HepG2 (cell line): ENCODE results near the gene RNF10. TPM values are rescaled to one million over a fixed set of nuclear protein-coding genes. Genes with fewer than 3 reads are reported as not detected.
A peak's percentile ranks its signal among the peaks of the same experiment; 100 is the strongest.

Experiments used
- CEBPG ChIP-seq: IDR thresholded peaks from 2 replicates; pipeline ENCODE4 v1.6.1; 2016
- FOSL2 ChIP-seq: sonication (generic); formaldehyde crosslinking; IDR thresholded peaks from 2 replicates; pipeline ENCODE4 v1.4.0; 2020; ENCODE audit warnings: missing genetic modification reagents
- KDM1A ChIP-seq: IDR thresholded peaks from 2 replicates; pipeline ENCODE4 v1.6.1; 2016; ENCODE audit warnings: missing compliant biosample characterization
- KLF9 ChIP-seq: IDR thresholded peaks from 2 replicates; pipeline ENCODE4 v1.6.1; 2016; ENCODE audit warnings: low read depth
- MEIS2 ChIP-seq: sonication (generic); formaldehyde crosslinking; IDR thresholded peaks from 2 replicates; pipeline ENCODE4 v1.9.0; 2021; ENCODE audit warnings: mild to moderate bottlenecking, missing genetic modification reagents
- PHF8 ChIP-seq: sonication (generic); formaldehyde crosslinking; IDR thresholded peaks from 2 replicates; pipeline ENCODE4 v1.5.0; 2020; ENCODE audit warnings: missing genetic modification reagents
- SPEN ChIP-seq: sonication (generic); formaldehyde crosslinking; IDR thresholded peaks from 2 replicates; pipeline ENCODE4 v1.5.1; 2020; ENCODE audit warnings: low read depth, mild to moderate bottlenecking, missing genetic modification reagents
- TGIF2 ChIP-seq: IDR thresholded peaks from 2 replicates; pipeline ENCODE4 v1.6.1; 2016; ENCODE audit warnings: control low read depth, missing compliant biosample characterization
- ZBED4 ChIP-seq: sonication (generic); formaldehyde crosslinking; IDR thresholded peaks from 2 replicates; pipeline ENCODE4 v1.4.0; 2020; ENCODE audit warnings: missing genetic modification reagents, borderline replicate concordance
- ZNF333 ChIP-seq: sonication (generic); formaldehyde crosslinking; IDR thresholded peaks from 2 replicates; pipeline ENCODE4 v1.4.0; 2020; ENCODE audit warnings: mild to moderate bottlenecking, missing genetic modification reagents, borderline replicate concordance
- ZNF609 ChIP-seq: sonication (generic); formaldehyde crosslinking; IDR thresholded peaks from 2 replicates; pipeline ENCODE4 v1.4.0; 2020; ENCODE audit warnings: mild to moderate bottlenecking, missing genetic modification reagents, borderline replicate concordance
- ZNF678 ChIP-seq: sonication (generic); formaldehyde crosslinking; IDR thresholded peaks from 2 replicates; pipeline ENCODE4 v1.4.0; 2020; ENCODE audit warnings: mild to moderate bottlenecking, missing genetic modification reagents
- ZNF776 ChIP-seq: sonication (generic); formaldehyde crosslinking; IDR thresholded peaks from 2 replicates; pipeline ENCODE4 v1.4.0; 2020; ENCODE audit warnings: mild to moderate bottlenecking, missing genetic modification reagents
- ZXDC ChIP-seq: sonication (generic); formaldehyde crosslinking; IDR thresholded peaks from 2 replicates; pipeline ENCODE4 v1.5.0; 2020; ENCODE audit warnings: mild to moderate bottlenecking, missing genetic modification reagents
- polyA plus RNA-seq, 8 experiments: library from polyadenylated mRNA; depleted of rRNA in 3 of 8; stranded (reverse) in 7 of 8; unstranded in 1 of 8; fragments of >200 nt; fragmentation: Illumina TruSeq in 4 of 8; extraction: Trizol in 4 of 8; gene quantifications; 2 replicates each; pipeline versions ENCODE4 v1.2.1 to v1.2.3, GENCODE V29; 2011 to 2016; ENCODE audit warnings: low read depth in 4 of 8, missing spikeins in 1 of 8, mixed read lengths in 1 of 8; ENCODE audit not compliant: insufficient read depth in 1 of 8
- total RNA-seq, 5 experiments: library from RNA; depleted of rRNA; stranded (reverse); fragments of >200 nt; fragmentation: Illumina TruSeq; extraction: Trizol; gene quantifications; 2 replicates each; pipeline ENCODE4 v1.2.3, GENCODE V29; 2016; ENCODE audit warnings: low read depth in 1 of 5
- TF ChIP-seq, protein P1 (sequence below): sonication (generic); formaldehyde crosslinking; IDR thresholded peaks from 2 replicates; pipeline ENCODE4 v1.4.0; 2020; ENCODE audit warnings: missing genetic modification reagents

RNF10 gene
- total and polyA plus RNA-seq, 2 of the 13 experiments (the other 11 are each of a cell fraction or from before 2014, with no cell fraction given) = 62.5 to 88.0 TPM

DNA sequence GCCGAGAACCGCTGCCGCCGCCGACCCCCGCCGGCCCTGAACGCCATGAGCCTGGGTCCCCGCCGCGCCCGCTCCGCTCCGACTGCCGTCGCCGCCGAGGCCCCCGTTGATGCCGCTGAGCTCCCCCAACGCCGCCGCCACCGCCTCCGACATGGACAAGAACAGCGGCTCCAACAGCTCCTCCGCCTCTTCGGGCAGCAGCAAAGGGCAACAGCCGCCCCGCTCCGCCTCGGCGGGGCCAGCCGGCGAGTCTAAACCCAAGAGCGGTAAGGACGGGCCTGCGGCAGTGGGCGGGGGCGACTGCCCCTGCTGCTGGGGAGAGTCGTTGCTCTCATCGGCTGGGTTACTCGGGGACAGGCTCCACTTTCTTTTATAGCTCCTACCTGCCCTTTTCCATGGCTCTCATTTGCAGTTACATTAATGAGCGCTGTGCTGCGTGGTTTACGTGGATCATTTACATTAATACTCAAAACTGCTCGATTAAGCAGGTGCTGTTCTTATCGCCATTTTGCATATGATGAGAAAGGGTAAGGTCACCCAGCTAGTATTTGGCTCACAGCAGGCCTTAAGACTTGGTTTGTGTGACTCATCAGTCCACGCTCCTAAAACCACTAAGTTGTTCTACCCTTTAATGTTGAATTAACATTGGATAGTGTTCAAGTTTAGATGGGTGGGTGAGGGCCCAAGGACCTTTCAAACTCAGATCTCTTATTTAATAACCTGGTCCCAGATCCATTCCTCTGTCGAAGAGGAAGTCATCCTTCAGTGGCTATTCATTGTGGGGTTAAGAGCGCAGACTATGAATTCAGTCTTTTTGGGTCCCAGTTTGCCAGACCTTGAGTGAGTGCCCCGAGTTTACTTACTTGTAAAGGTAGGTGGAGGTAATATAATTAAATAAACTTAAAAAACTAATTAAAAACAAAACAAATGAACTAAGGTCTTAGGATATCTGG lies 823 bp downstream of the RNF10 start (continued):
- no peak for TF ChIP-seq ZXDC
- no peak for TF ChIP-seq MEIS2
- peak; percentile 81 for TF ChIP-seq PHF8 (CRISPR knock-in tag)
- 0 out of 2 replicates have a peak, but pooled peaks have one; percentile 32 for TF ChIP-seq SPEN (CRISPR knock-in tag)
- no peak for TF ChIP-seq ZNF609 (CRISPR knock-in tag)
- no peak for TF ChIP-seq KDM1A (CRISPR knock-in tag)
- peak; percentile 60 for TF ChIP-seq FOSL2
- TF ChIP-seq, protein P1, sequence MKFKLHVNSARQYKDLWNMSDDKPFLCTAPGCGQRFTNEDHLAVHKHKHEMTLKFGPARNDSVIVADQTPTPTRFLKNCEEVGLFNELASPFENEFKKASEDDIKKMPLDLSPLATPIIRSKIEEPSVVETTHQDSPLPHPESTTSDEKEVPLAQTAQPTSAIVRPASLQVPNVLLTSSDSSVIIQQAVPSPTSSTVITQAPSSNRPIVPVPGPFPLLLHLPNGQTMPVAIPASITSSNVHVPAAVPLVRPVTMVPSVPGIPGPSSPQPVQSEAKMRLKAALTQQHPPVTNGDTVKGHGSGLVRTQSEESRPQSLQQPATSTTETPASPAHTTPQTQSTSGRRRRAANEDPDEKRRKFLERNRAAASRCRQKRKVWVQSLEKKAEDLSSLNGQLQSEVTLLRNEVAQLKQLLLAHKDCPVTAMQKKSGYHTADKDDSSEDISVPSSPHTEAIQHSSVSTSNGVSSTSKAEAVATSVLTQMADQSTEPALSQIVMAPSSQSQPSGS = no peak
- TF ChIP-seq ZNF678 = no peak
- no peak for TF ChIP-seq CEBPG (CRISPR knock-in tag)
- no peak for TF ChIP-seq ZBED4 (CRISPR knock-in tag)
- TF ChIP-seq ZNF333 (CRISPR knock-in tag) = no peak
- no peak for TF ChIP-seq KLF9 (CRISPR knock-in tag)
- TF ChIP-seq ZNF776 (CRISPR knock-in tag) = peak; percentile 69; the same call in 1 of the 2 replicates
- TF ChIP-seq TGIF2 (CRISPR knock-in tag) = peak; percentile 43; the same call in 1 of the 2 replicates
